HCT116 (cell line): Measurements from ENCODE around the gene ZDHHC14. TPM values are rescaled to one million over a fixed set of nuclear protein-coding genes. Genes with fewer than 3 reads are reported as not detected.

Source experiments
- ATAC-seq: fragments of 200-7000 bp; cut with Tn5 transposase; 2 replicates; pipeline ENCODE4 v1.9.1; 2020; ENCODE audit warnings: mild to moderate bottlenecking, moderate library complexity
- BruUV-seq: library from RNA; stranded (reverse); fragments of 400-500 nt; replicated peaks from 2 replicates; lab custom pipeline; 2021; lab: Mats Ljungman, UMichigan
- CTCF ChIA-PET: fragments of 300-600 bp; sonication (Branson Sonifier 250); formaldehyde crosslinking; loops from one replicate; lab custom pipeline; 2021; ENCODE audit warnings: antibody characterized with exemption; lab: Charles Lee
- POLR2A ChIA-PET: fragments of 300-600, 350-600 bp; sonication (Branson Sonifier 250); formaldehyde crosslinking; loops from one replicate; lab custom pipeline; 2021; ENCODE audit warnings: antibody characterized with exemption; lab: Charles Lee
- RAD21 ChIA-PET, 2 experiments: fragments of 300-600 bp; sonication (Branson Sonifier 250); formaldehyde crosslinking; loops; one replicate each; lab custom pipeline; 2023; ENCODE audit warnings: low total read pairs in 2 of 2; ENCODE audit not compliant: uncharacterized antibody in 2 of 2, unreplicated experiment in 2 of 2, low non-redundant PET in 1 of 2; lab: Charles Lee
- DNase-seq: peaks from one replicate; pipeline ENCODE4 v3.0.0-alpha.2; 2010; ENCODE audit warnings: low read depth, low spot score
- H2AFZ ChIP-seq: fragments of 200-600 bp; shearing (Covaris generic), sonication (generic); 2 replicates; pipeline ENCODE4 v1.6.1; 2017; ENCODE audit warnings: low read depth, mixed run types, mixed read lengths, antibody characterized with exemption, low read length; ENCODE audit not compliant: poor library complexity, severe bottlenecking
- H3K27ac ChIP-seq: 2 replicates; pipeline ENCODE4 v1.5.1; 2012; ENCODE audit warnings: low read depth, low read length
- H3K27me3 ChIP-seq: fragments of 200-600 bp; sonication (generic); 2 replicates; pipeline ENCODE4 v1.6.1; 2016; ENCODE audit warnings: mixed run types, low read length, mixed read lengths; ENCODE audit not compliant: insufficient read depth
- H3K36me3 ChIP-seq, 2 experiments: fragments of 200-500 bp in 1 of 2; fragments of 200-600 bp in 1 of 2; sonication (Bioruptor generic) in 1 of 2; sonication (generic) in 1 of 2; 2 replicates each; pipeline versions ENCODE4 v1.5.1 to v1.6.1; 2014 to 2016; ENCODE audit warnings: low read length in 2 of 2, inconsistent platforms in 1 of 2, mixed read lengths in 1 of 2, mixed run types in 1 of 2; ENCODE audit not compliant: insufficient read depth in 2 of 2, control insufficient read depth in 1 of 2
- H3K4me1 ChIP-seq, 2 experiments: fragments of 200-600 bp in 1 of 2; sonication (generic) in 1 of 2; 2 replicates each; pipeline versions ENCODE4 v1.5.1 to v1.6.1; 2012 to 2017; ENCODE audit warnings: low read length in 2 of 2, inconsistent platforms in 1 of 2, mild to moderate bottlenecking in 1 of 2, mixed read lengths in 1 of 2, mixed run types in 1 of 2, moderate library complexity in 1 of 2; ENCODE audit not compliant: insufficient read depth in 2 of 2, control insufficient read depth in 1 of 2
- H3K4me2 ChIP-seq: fragments of 200-600 bp; sonication (generic); 2 replicates; pipeline ENCODE4 v1.6.1; 2017; ENCODE audit warnings: mixed run types, low read length, mixed read lengths
- H3K4me3 ChIP-seq, 2 experiments: fragments of 200-600 bp in 1 of 2; sonication (generic) in 1 of 2; replicated peaks in 1 of 2; 2 replicates each; pipeline ENCODE4 v1.5.1; 2011 to 2016; ENCODE audit warnings: low read length in 2 of 2, control low read depth in 1 of 2, low read depth in 1 of 2, mild to moderate bottlenecking in 1 of 2, mixed read lengths in 1 of 2, mixed run types in 1 of 2
- H3K79me2 ChIP-seq: fragments of 200-600 bp; sonication (generic); 2 replicates; pipeline ENCODE4 v1.6.1; 2017; ENCODE audit warnings: mild to moderate bottlenecking, mixed run types, low read length, moderate library complexity, mixed read lengths; ENCODE audit not compliant: insufficient read depth
- H3K9ac ChIP-seq: fragments of 200-600 bp; sonication (generic); 2 replicates; pipeline ENCODE4 v1.6.1; 2016; ENCODE audit warnings: low read length, mixed read lengths
- H3K9me2 ChIP-seq: fragments of 200-600 bp; sonication (generic), shearing (Covaris generic); 2 replicates; pipeline ENCODE4 v1.6.1; 2017; ENCODE audit warnings: mixed run types, mild to moderate bottlenecking, moderate library complexity; ENCODE audit not compliant: insufficient read depth
- H3K9me3 ChIP-seq, 2 experiments: fragments of 200-500 bp in 1 of 2; fragments of 200-600 bp in 1 of 2; sonication (Bioruptor generic) in 1 of 2; sonication (generic) in 1 of 2; 2 replicates each; pipeline ENCODE4 v1.6.1; 2014 to 2017; ENCODE audit warnings: low read length in 2 of 2, mixed read lengths in 2 of 2, inconsistent platforms in 1 of 2, low read depth in 1 of 2, mild to moderate bottlenecking in 1 of 2, mixed run types in 1 of 2, moderate library complexity in 1 of 2; ENCODE audit not compliant: control insufficient read depth in 1 of 2, insufficient read depth in 1 of 2
- H4K20me1 ChIP-seq: fragments of 200-600 bp; sonication (generic), shearing (Covaris generic); 2 replicates; pipeline ENCODE4 v1.6.1; 2017; ENCODE audit warnings: mixed run types, mild to moderate bottlenecking, moderate library complexity; ENCODE audit not compliant: insufficient read depth
- ATF3 ChIP-seq: IDR thresholded peaks from 2 replicates; pipeline ENCODE4 v1.6.1; 2012
- CEBPB ChIP-seq: IDR thresholded peaks from 2 replicates; pipeline ENCODE4 v1.6.1; 2012; ENCODE audit warnings: low read depth
- ELF1 ChIP-seq: IDR thresholded peaks from 2 replicates; pipeline ENCODE4 v1.6.1; 2012; ENCODE audit warnings: low read depth, borderline replicate concordance
- JUND ChIP-seq: IDR thresholded peaks from 2 replicates; pipeline ENCODE4 v1.6.1; 2012
- POLR2A ChIP-seq: IDR thresholded peaks from 2 replicates; pipeline ENCODE4 v1.7.0; 2011; ENCODE audit warnings: borderline replicate concordance; ENCODE audit not compliant: insufficient read depth, insufficient read length; ENCODE audit errors: extremely low read depth
- REST ChIP-seq: IDR thresholded peaks from 2 replicates; pipeline ENCODE4 v1.6.1; 2012; ENCODE audit warnings: low read depth
- SP1 ChIP-seq: IDR thresholded peaks from 2 replicates; pipeline ENCODE4 v1.6.1; 2012; ENCODE audit warnings: low read depth
- TCF7L2 ChIP-seq: IDR thresholded peaks from 2 replicates; pipeline ENCODE4 v1.7.0; 2011; ENCODE audit warnings: borderline replicate concordance, inconsistent platforms; ENCODE audit not compliant: insufficient read depth, insufficient read length; ENCODE audit errors: extremely low read depth
- YY1 ChIP-seq: IDR thresholded peaks from 2 replicates; pipeline ENCODE4 v1.6.1; 2011; ENCODE audit warnings: low read length, low read depth, moderate library complexity, mild to moderate bottlenecking; ENCODE audit not compliant: insufficient replicate concordance; ENCODE audit errors: extremely low read depth
- ZBTB33 ChIP-seq: IDR thresholded peaks from 2 replicates; pipeline ENCODE4 v1.6.1; 2011; ENCODE audit warnings: mild to moderate bottlenecking, low read length, moderate library complexity; ENCODE audit not compliant: insufficient replicate concordance; ENCODE audit errors: extremely low read depth
- intact Hi-C: fragments of 100-400 bp; cut with micrococcal nuclease; formaldehyde crosslinking; loops from 2 replicates; pipeline ENCODE4 v1.10.0; 2022
- total RNA-seq: library from RNA; stranded (reverse); gene quantifications from one replicate; pipeline ENCODE4 v1.2.1, GENCODE V29; 2021; ENCODE audit not compliant: unreplicated experiment

Gene ZDHHC14
- total RNA-seq, 1 experiment from 2014 or later: 5.3 TPM

GRCh38 chr6:157648561-157648960 lies 267.6 kb downstream of the ZDHHC14 start (continued):
- no peak for TF ChIP-seq REST
- TF ChIP-seq ZBTB33: no peak
- TF ChIP-seq CEBPB: no peak

GRCh38 chr6:157649311-157650260 lies 268.6 kb downstream of the ZDHHC14 start:
- Histone ChIP-seq H3K9me3 (no peaks in the 10 kb centered on the region), H3K79me2 (no peaks in the 10 kb centered on the region)
- TF ChIP-seq JUND: no peak
- TF ChIP-seq TCF7L2: no peak
- no peak for TF ChIP-seq ELF1
- no peak for TF ChIP-seq ATF3
- no peak for TF ChIP-seq POLR2A
- no peak for TF ChIP-seq SP1
- no peak for TF ChIP-seq YY1
- TF ChIP-seq, all 23 proteins: peak for 0
- Histone ChIP-seq H3K4me3 (no peak overlapping the region), H3K27ac (no peak overlapping the region; the same call in 1 of the 2 replicates), H3K36me3 (no peaks in the 10 kb centered on the region), H4K20me1 (no peaks in the 10 kb centered on the region), H3K27me3 (no peaks in the 10 kb centered on the region), H3K9ac (no peak overlapping the region), H3K4me2 (no peak overlapping the region), H3K4me1 (peaks cover 7 to 9% of the 10 kb centered on the region in 2 experiments; a peak in 3 of 4 replicates), H2AFZ (no peak overlapping the region), H3K9me2 (no peaks in the 10 kb centered on the region)
- DNase-seq: no peak
- intact Hi-C loops: loop anchor here (10.0 kb wide), 2 partner anchors 295 to 425 kb away; no protein-coding TSS in a partner anchor
- no TSS peak for BruUV-seq
- RAD21 ChIA-PET: no interaction called here
- no peak for ATAC-seq
- POLR2A ChIA-PET: no interaction called here
- CTCF ChIA-PET: no interaction called here
